CD4-positive, CD25-positive, alpha-beta regulatory T cell (primary cell): ENCODE data around the gene DFFA. TPM values are rescaled to one million over a fixed set of nuclear protein-coding genes. Genes with fewer than 3 reads are reported as not detected.

Experiments
- ATAC-seq, 2 donors: fragments of 150-1000 bp; cut with Tn5 transposase; one replicate each; pipeline ENCODE4 v1.10.0; 2021; ENCODE audit warnings: low read depth in 2 of 2, moderate number of reproducible peaks in 2 of 2, moderate library complexity in 1 of 2
- DNase-seq, 3 donors: peaks; one replicate each; pipeline versions ENCODE4 v3.0.0 to v3.0.0-alpha.2; 2012 to 2022; ENCODE audit warnings: mixed read lengths in 1 of 3
- H3K27ac ChIP-seq: one replicate; pipeline ENCODE4 v1.7.0; 2013; ENCODE audit warnings: mild to moderate bottlenecking, low read length; ENCODE audit not compliant: insufficient read depth, poor library complexity, severe bottlenecking
- H3K27me3 ChIP-seq: one replicate; pipeline ENCODE4 v1.7.0; 2013; ENCODE audit warnings: low read length; ENCODE audit not compliant: control insufficient read depth, insufficient read depth
- H3K36me3 ChIP-seq: one replicate; pipeline ENCODE4 v1.7.0; 2013; ENCODE audit warnings: mild to moderate bottlenecking, low read length, moderate library complexity; ENCODE audit not compliant: control insufficient read depth, insufficient read depth
- H3K4me1 ChIP-seq: 2 replicates; pipeline ENCODE4 v1.7.0; 2013; ENCODE audit warnings: mild to moderate bottlenecking, low read length; ENCODE audit not compliant: insufficient read depth, control insufficient read depth, poor library complexity, severe bottlenecking
- H3K4me3 ChIP-seq: one replicate; pipeline ENCODE4 v1.7.0; 2013; ENCODE audit warnings: low read depth, mild to moderate bottlenecking, low read length, moderate library complexity
- H3K9me3 ChIP-seq, 2 experiments: 1 replicate in 1 of 2; 2 replicates in 1 of 2; pipeline ENCODE4 v1.7.0; 2013; ENCODE audit warnings: low read length in 2 of 2, mild to moderate bottlenecking in 1 of 2, moderate library complexity in 1 of 2; ENCODE audit not compliant: control insufficient read depth in 2 of 2
- H3K27ac Mint-ChIP-seq, 3 donors: one replicate each; pipeline ENCODE4 v1.8.0; 2020 to 2022; ENCODE audit warnings: mild to moderate bottlenecking in 3 of 3, mixed read lengths in 3 of 3, moderate library complexity in 2 of 3
- H3K27me3 Mint-ChIP-seq: one replicate; pipeline ENCODE4 v1.8.0; 2022; ENCODE audit warnings: mild to moderate bottlenecking, mixed read lengths
- H3K36me3 Mint-ChIP-seq: one replicate; pipeline ENCODE4 v1.8.0; 2020; ENCODE audit warnings: mixed read lengths
- H3K4me1 Mint-ChIP-seq, 4 donors: one replicate each; pipeline ENCODE4 v1.8.0; 2020 to 2022; ENCODE audit warnings: mixed read lengths in 4 of 4, mild to moderate bottlenecking in 1 of 4
- H3K4me3 Mint-ChIP-seq, 4 donors: one replicate each; pipeline ENCODE4 v1.8.0; 2020 to 2022; ENCODE audit warnings: mild to moderate bottlenecking in 4 of 4, mixed read lengths in 4 of 4, moderate library complexity in 3 of 4
- H3K9me3 Mint-ChIP-seq, 7 donors: one replicate each; pipeline ENCODE4 v1.8.0; 2020 to 2022; ENCODE audit warnings: mixed read lengths in 7 of 7, mild to moderate bottlenecking in 3 of 7, moderate library complexity in 2 of 7
- polyA plus RNA-seq, 4 donors: library from polyadenylated mRNA; unstranded; fragments of 300-500 nt; fragmentation: Illumina TruSeq; gene quantifications; one replicate each; pipeline ENCODE4 v1.2.3, GENCODE V29; 2021
- total RNA-seq: library from RNA; stranded (reverse); gene quantifications from one replicate; pipeline ENCODE4 v1.2.3, GENCODE V29; 2022

DFFA gene
- 19.2 TPM for total RNA-seq
- polyA plus RNA-seq: 10 to 100 TPM; 16.3 to 21.4 (median 18.5) TPM

GRCh38 chr1:10472220-10473144 is at the start of gene DFFA:
DFFA (minus strand) TSS chr1:10472529; CDS start chr1:10472458, 71 bp downstream.
- H3K9me3 ChIP-seq: no peaks in the 10 kb centered on the region
- H3K27ac ChIP-seq: peak within 1 kb of the TSS; percentile 66
- peaks cover 36% of the 10 kb centered on the region for H3K4me1 ChIP-seq
- H3K4me3 ChIP-seq: peak within 1 kb of the TSS; percentile 98
- Mint-ChIP-seq H3K4me1 (peaks cover 16 to 57% (median 36%) of the 10 kb centered on the region in 4 donors), H3K27ac (peak within 1 kb of the TSS; percentile 76 to 97 (median 90)), H3K9me3 (no peaks in the 10 kb centered on the region), H3K27me3 (no peaks in the 10 kb centered on the region), H3K4me3 (peak within 1 kb of the TSS; percentile 88 to 99 (median 94)), H3K36me3 (peaks cover 14% of the 10 kb centered on the region)
- DNase-seq (peak; percentile 90 to 97 (median 92)), ATAC-seq (peak; percentile 87 to 88)
- H3K27me3 ChIP-seq: no peaks in the 10 kb centered on the region
- peaks cover 18% of the 10 kb centered on the region for H3K36me3 ChIP-seq

- Histone ChIP-seq H3K27ac (no peak overlapping the region), H3K9me3 (no peaks in the 10 kb centered on the region)
- peak overlapping the region in 1 of 3 donors; percentile 48 for H3K27ac Mint-ChIP-seq
Observed at GRCh38 chr1:10521537-10522157, 49.3 kb upstream of the DFFA start.

GRCh38 chr1:10520952-10521351 is 48.6 kb upstream of the DFFA start:
- DNase-seq: no peak
- Histone ChIP-seq H3K27ac (no peak overlapping the region), H3K36me3 (peaks cover 7% of the 10 kb centered on the region), H3K4me1 (peaks cover 6% of the 10 kb centered on the region), H3K9me3 (no peaks in the 10 kb centered on the region), H3K27me3 (no peaks in the 10 kb centered on the region), H3K4me3 (no peak overlapping the region)
- H3K27me3 Mint-ChIP-seq: no peaks in the 10 kb centered on the region
- ATAC-seq: no peak
- H3K27ac Mint-ChIP-seq: peak overlapping the region; percentile 48 to 63 (median 52)
- H3K4me3 Mint-ChIP-seq: no peak overlapping the region
- H3K4me1 Mint-ChIP-seq: peaks cover 24 to 49% (median 40%) of the 10 kb centered on the region in 4 donors
- H3K9me3 Mint-ChIP-seq: no peaks in the 10 kb centered on the region
- H3K36me3 Mint-ChIP-seq: peaks cover 22% of the 10 kb centered on the region

More at GRCh38 chr1:10521537-10522157, 49.3 kb upstream of the DFFA start:
- Mint-ChIP-seq H3K27me3 (no peaks in the 10 kb centered on the region), H3K4me3 (no peak overlapping the region), H3K36me3 (peaks cover 22% of the 10 kb centered on the region), H3K9me3 (no peaks in the 10 kb centered on the region), H3K4me1 (peaks cover 24 to 42% (median 35%) of the 10 kb centered on the region in 4 donors)
- Histone ChIP-seq H3K4me3 (no peak overlapping the region), H3K27me3 (no peaks in the 10 kb centered on the region), H3K4me1 (no peaks in the 10 kb centered on the region), H3K36me3 (peaks cover 7% of the 10 kb centered on the region)
- DNase-seq (no peak), ATAC-seq (no peak)

- Mint-ChIP-seq H3K9me3 (no peaks in the 10 kb centered on the region), H3K4me1 (peaks cover 28 to 54% (median 45%) of the 10 kb centered on the region in 4 donors), H3K27ac (peak overlapping the region in 1 of 3 donors; percentile 48), H3K27me3 (no peaks in the 10 kb centered on the region), H3K4me3 (no peak overlapping the region), H3K36me3 (peaks cover 22% of the 10 kb centered on the region)
- no peaks in the 10 kb centered on the region for H3K27me3 ChIP-seq
- peaks cover 7% of the 10 kb centered on the region for H3K36me3 ChIP-seq
- no peak overlapping the region for H3K27ac ChIP-seq
- no peaks in the 10 kb centered on the region for H3K9me3 ChIP-seq
- ATAC-seq (no peak), DNase-seq (no peak)
- H3K4me3 ChIP-seq: no peak overlapping the region
- H3K4me1 ChIP-seq: peaks cover 10% of the 10 kb centered on the region
Observed at GRCh38 chr1:10520497-10520896, 48.2 kb upstream of the DFFA start.

- Histone ChIP-seq H3K36me3 (peaks cover 4% of the 10 kb centered on the region), H3K9me3 (no peaks in the 10 kb centered on the region), H3K4me3 (no peak overlapping the region), H3K4me1 (peaks cover 25% of the 10 kb centered on the region), H3K27ac (no peak overlapping the region), H3K27me3 (no peaks in the 10 kb centered on the region)
- Mint-ChIP-seq H3K27ac (no peak overlapping the region), H3K4me1 (peaks cover 27 to 61% (median 48%) of the 10 kb centered on the region in 4 donors), H3K4me3 (no peak overlapping the region), H3K36me3 (peaks cover 22% of the 10 kb centered on the region), H3K9me3 (no peaks in the 10 kb centered on the region), H3K27me3 (no peaks in the 10 kb centered on the region)
- no peak for ATAC-seq
- DNase-seq: no peak
Observed at GRCh38 chr1:10519016-10519417, 46.7 kb upstream of the DFFA start.

- Histone ChIP-seq H3K4me3 (no peak overlapping the region), H3K27ac (no peak overlapping the region), H3K27me3 (no peaks in the 10 kb centered on the region), H3K4me1 (peaks cover 39% of the 10 kb centered on the region), H3K36me3 (peaks cover 4% of the 10 kb centered on the region), H3K9me3 (no peaks in the 10 kb centered on the region)
- H3K4me1 Mint-ChIP-seq: peaks cover 37 to 71% (median 56%) of the 10 kb centered on the region in 4 donors
- no peaks in the 10 kb centered on the region for H3K9me3 Mint-ChIP-seq
- ATAC-seq (no peak), DNase-seq (no peak)
- no peaks in the 10 kb centered on the region for H3K27me3 Mint-ChIP-seq
- H3K36me3 Mint-ChIP-seq: peaks cover 22% of the 10 kb centered on the region
- H3K27ac Mint-ChIP-seq: peak overlapping the region in 1 of 3 donors; percentile 58
- no peak overlapping the region for H3K4me3 Mint-ChIP-seq
Observed at GRCh38 chr1:10517677-10517982, 45.3 kb upstream of the DFFA start.

GRCh38 chr1:10516925-10517676 is 44.8 kb upstream of the DFFA start:
- no peaks in the 10 kb centered on the region for H3K9me3 ChIP-seq
- peaks cover 44% of the 10 kb centered on the region for H3K4me1 ChIP-seq
- ATAC-seq (no peak), DNase-seq (no peak)
- H3K27ac ChIP-seq: no peak overlapping the region
- H3K27me3 ChIP-seq: no peaks in the 10 kb centered on the region
- Mint-ChIP-seq H3K9me3 (no peaks in the 10 kb centered on the region), H3K27me3 (no peaks in the 10 kb centered on the region), H3K27ac (peak overlapping the region; percentile 58 to 94 (median 59)), H3K4me1 (peaks cover 32 to 74% (median 55%) of the 10 kb centered on the region in 4 donors), H3K36me3 (peaks cover 22% of the 10 kb centered on the region), H3K4me3 (peak overlapping the region in 3 of 4 donors; percentile 49 to 63 (median 56))
- peaks cover 4% of the 10 kb centered on the region for H3K36me3 ChIP-seq
- H3K4me3 ChIP-seq: no peak overlapping the region
